Ovary (tissue), 3 donors: ENCODE data around the gene BEND7.

ENCODE experiments used
- POLR2A ChIP-seq: fragments of 450-650 bp; IDR thresholded peaks from one replicate; pipeline ENCODE4 v1.6.1; 2017; ENCODE audit warnings: antibody characterized with exemption, mild to moderate bottlenecking, moderate library complexity
- TF ChIP-seq, protein P1 (sequence below), 3 donors: fragments of 450-650 bp in 2 of 3; fragments of 200-600 bp in 1 of 3; IDR thresholded peaks; one replicate each; pipeline versions ENCODE4 v1.5.1 to v1.8.0; 2016 to 2022; ENCODE audit warnings: antibody characterized with exemption in 3 of 3, mild to moderate bottlenecking in 1 of 3
- donor health status: DM: no; HTN: no; CAD: no.

DNA sequence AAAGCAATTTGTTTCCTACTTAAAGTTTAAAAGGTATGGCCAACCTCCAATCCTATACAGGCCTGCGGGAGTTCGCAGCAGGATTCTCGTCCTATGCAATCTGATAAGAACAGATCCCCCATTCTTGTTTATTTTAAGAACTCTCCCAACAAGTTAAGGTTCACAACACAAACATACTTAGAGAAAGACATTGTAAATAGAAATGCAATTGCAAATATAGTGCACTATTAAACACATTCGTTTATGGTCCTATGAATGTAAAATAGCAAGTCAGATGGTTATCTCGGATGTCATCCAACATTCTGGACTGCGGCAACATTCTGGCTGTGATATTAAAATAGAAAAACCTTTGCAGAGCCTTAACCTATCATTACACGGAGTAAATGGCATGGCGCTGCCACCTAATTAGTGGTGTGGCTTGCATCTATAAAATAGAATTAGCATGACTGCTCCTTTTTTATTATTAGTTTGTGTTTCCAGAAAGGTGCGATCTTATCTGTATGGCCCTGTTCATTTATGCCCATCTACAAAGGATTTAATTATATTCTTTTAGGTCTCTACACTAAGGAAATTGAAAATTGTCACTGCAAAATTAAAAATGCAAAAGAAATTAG, 37.0 kb downstream of the BEND7 start:
- no peak for TF ChIP-seq POLR2A
- TF ChIP-seq, protein P1, sequence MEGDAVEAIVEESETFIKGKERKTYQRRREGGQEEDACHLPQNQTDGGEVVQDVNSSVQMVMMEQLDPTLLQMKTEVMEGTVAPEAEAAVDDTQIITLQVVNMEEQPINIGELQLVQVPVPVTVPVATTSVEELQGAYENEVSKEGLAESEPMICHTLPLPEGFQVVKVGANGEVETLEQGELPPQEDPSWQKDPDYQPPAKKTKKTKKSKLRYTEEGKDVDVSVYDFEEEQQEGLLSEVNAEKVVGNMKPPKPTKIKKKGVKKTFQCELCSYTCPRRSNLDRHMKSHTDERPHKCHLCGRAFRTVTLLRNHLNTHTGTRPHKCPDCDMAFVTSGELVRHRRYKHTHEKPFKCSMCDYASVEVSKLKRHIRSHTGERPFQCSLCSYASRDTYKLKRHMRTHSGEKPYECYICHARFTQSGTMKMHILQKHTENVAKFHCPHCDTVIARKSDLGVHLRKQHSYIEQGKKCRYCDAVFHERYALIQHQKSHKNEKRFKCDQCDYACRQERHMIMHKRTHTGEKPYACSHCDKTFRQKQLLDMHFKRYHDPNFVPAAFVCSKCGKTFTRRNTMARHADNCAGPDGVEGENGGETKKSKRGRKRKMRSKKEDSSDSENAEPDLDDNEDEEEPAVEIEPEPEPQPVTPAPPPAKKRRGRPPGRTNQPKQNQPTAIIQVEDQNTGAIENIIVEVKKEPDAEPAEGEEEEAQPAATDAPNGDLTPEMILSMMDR (IDR thresholded peaks at IDR 0.05) = no peak
